ENCODE measurements around the gene TMEFF2.

TMEFF2 gene

DNA sequence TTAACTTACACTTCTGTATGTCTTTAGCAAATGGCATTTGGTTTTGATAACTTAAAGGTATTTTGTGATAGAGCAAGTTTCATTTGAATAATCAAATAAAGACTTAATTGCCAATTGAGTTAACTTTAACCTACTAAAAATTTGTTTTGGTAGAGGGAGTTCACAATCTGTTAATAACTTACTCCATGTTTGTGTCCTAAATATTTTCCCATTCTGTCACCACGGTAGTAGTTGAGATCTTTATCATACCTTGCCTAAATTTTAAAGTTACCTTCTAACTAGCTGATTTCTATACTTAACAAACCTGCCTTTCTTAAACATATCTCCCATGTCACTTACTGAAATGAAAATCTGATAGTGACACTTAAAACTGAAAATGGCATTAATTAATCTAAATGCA is 127.1 kb downstream of the TMEFF2 start:
- DNase-seq (ENCODE audit: low read depth) = no peak
- no peak overlapping the region for H3K4me3 ChIP-seq (ENCODE audit: low read depth, low read length)
- TF ChIP-seq CTCF (IDR thresholded peaks at IDR 0.05; ENCODE audit: low read depth, low read length) (no peak), MYC (IDR thresholded peaks at IDR 0.05; ENCODE audit: low read depth, low read length) (no peak), POLR2A (IDR thresholded peaks at IDR 0.05; ENCODE audit: extremely low read depth, insufficient read length) (no peak)
- TF ChIP-seq, protein P1, sequence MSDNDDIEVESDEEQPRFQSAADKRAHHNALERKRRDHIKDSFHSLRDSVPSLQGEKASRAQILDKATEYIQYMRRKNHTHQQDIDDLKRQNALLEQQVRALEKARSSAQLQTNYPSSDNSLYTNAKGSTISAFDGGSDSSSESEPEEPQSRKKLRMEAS (IDR thresholded peaks at IDR 0.05; ENCODE audit: low read depth, low read length) = no peak

- DNase-seq (ENCODE audit: low read depth) = no peak
- no peak overlapping the region for H3K4me3 ChIP-seq (ENCODE audit: low read depth, low read length)
- TF ChIP-seq, protein P1 (IDR thresholded peaks at IDR 0.05; ENCODE audit: low read depth, low read length) = no peak
Observed at GRCh38 chr2:192064459-192064858, 130.3 kb downstream of the TMEFF2 start.

DNA sequence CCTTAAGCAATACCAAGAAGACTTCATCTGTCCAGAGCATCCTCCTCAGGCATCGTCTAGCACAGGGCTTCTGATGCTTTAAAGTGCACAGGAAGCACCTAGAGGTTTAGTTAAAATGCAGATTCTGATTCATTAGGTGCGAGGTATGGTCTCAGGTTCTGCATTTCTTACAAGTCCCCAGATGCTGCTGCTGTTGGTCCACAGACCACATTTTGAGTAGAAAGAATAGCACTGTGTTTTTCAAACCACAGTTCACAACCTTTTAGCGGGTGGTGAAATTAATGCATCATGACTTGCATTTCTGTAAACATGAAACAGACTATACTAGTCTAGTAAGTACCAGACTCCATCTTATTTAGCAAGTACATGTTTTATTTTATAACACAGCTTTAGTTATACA is 134.6 kb downstream of the TMEFF2 start:
- H3K4me3 ChIP-seq (ENCODE audit: low read depth, low read length) = no peak overlapping the region
- TF ChIP-seq CTCF (IDR thresholded peaks at IDR 0.05; ENCODE audit: low read depth, low read length) = no peak
- no peak for TF ChIP-seq MYC (IDR thresholded peaks at IDR 0.05; ENCODE audit: low read depth, low read length)
- TF ChIP-seq, protein P1 (IDR thresholded peaks at IDR 0.05; ENCODE audit: low read depth, low read length) = no peak
- TF ChIP-seq POLR2A (IDR thresholded peaks at IDR 0.05; ENCODE audit: extremely low read depth, insufficient read length) = no peak
- no peak for DNase-seq (ENCODE audit: low read depth)

GRCh38 chr2:192059266-192059665 is 135.5 kb downstream of the TMEFF2 start:
- H3K4me3 ChIP-seq (ENCODE audit: low read depth, low read length) = no peak overlapping the region
- no peak for DNase-seq (ENCODE audit: low read depth)
- no peak for TF ChIP-seq MYC (IDR thresholded peaks at IDR 0.05; ENCODE audit: low read depth, low read length)
- TF ChIP-seq CTCF (IDR thresholded peaks at IDR 0.05; ENCODE audit: low read depth, low read length) = no peak
- no peak for TF ChIP-seq POLR2A (IDR thresholded peaks at IDR 0.05; ENCODE audit: extremely low read depth, insufficient read length)
- TF ChIP-seq, protein P1 (IDR thresholded peaks at IDR 0.05; ENCODE audit: low read depth, low read length) = no peak

DNA sequence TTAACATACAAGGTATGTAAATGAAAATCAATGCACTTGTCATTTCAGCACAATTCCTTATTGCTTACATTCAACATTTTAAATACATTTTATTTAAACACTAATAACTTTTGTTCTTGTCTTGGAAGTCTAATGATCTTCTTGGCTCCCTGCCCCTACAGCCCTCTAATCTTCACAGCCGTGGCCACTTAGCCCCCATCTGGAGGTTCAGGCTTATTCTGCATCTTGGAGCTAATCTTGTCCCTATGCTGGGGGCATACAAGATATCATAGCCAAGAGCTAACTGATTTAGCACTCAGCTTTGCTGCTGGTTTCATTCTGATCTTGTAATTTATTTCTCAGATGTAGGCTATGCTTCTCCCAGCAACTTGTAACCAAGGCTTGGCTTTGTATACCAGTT is 140.8 kb downstream of the TMEFF2 start:
- H3K4me3 ChIP-seq (ENCODE audit: low read depth, low read length) = no peak overlapping the region
- no peak for DNase-seq (ENCODE audit: low read depth)
- TF ChIP-seq POLR2A (IDR thresholded peaks at IDR 0.05; ENCODE audit: extremely low read depth, insufficient read length) (no peak), CTCF (IDR thresholded peaks at IDR 0.05; ENCODE audit: low read depth, low read length) (no peak), MYC (IDR thresholded peaks at IDR 0.05; ENCODE audit: low read depth, low read length) (no peak)
- TF ChIP-seq, protein P1 (IDR thresholded peaks at IDR 0.05; ENCODE audit: low read depth, low read length) = no peak

DNA sequence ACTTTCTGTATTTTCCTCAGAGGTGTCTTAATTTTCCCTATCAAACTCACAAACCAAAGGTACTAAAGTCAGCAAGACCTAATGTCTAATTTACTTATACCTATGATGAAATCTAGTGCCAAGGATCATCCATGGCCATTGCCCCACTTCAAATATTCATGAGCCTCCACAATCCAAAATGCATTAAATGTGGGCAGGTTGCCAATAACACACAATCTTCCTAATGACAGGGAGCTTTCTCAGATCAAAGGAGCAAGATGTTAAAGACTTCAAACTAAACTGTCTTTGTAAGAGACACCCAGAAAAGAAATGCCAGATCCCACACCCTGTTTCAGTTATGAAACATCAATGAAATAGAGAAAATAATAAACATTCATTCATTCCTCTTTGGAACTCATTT is 143.2 kb downstream of the TMEFF2 start:
- TF ChIP-seq, protein P1 (IDR thresholded peaks at IDR 0.05; ENCODE audit: low read depth, low read length) = no peak
- TF ChIP-seq POLR2A (IDR thresholded peaks at IDR 0.05; ENCODE audit: extremely low read depth, insufficient read length) (no peak), MYC (IDR thresholded peaks at IDR 0.05; ENCODE audit: low read depth, low read length) (no peak), CTCF (IDR thresholded peaks at IDR 0.05; ENCODE audit: low read depth, low read length) (no peak)
- DNase-seq (ENCODE audit: low read depth) = no peak
- H3K4me3 ChIP-seq (ENCODE audit: low read depth, low read length) = no peak overlapping the region

All from NB4 (cell line).